ENCODE results near the gene TAF1L. TPM values are rescaled to one million over a fixed set of nuclear protein-coding genes. Genes with fewer than 3 reads are reported as not detected.
"Not testable (repeated sequence)": the region's sequence is repeated elsewhere in the genome, so short reads cannot be mapped to it uniquely, and the experiment has no call there.

Gene TAF1L, protein sequence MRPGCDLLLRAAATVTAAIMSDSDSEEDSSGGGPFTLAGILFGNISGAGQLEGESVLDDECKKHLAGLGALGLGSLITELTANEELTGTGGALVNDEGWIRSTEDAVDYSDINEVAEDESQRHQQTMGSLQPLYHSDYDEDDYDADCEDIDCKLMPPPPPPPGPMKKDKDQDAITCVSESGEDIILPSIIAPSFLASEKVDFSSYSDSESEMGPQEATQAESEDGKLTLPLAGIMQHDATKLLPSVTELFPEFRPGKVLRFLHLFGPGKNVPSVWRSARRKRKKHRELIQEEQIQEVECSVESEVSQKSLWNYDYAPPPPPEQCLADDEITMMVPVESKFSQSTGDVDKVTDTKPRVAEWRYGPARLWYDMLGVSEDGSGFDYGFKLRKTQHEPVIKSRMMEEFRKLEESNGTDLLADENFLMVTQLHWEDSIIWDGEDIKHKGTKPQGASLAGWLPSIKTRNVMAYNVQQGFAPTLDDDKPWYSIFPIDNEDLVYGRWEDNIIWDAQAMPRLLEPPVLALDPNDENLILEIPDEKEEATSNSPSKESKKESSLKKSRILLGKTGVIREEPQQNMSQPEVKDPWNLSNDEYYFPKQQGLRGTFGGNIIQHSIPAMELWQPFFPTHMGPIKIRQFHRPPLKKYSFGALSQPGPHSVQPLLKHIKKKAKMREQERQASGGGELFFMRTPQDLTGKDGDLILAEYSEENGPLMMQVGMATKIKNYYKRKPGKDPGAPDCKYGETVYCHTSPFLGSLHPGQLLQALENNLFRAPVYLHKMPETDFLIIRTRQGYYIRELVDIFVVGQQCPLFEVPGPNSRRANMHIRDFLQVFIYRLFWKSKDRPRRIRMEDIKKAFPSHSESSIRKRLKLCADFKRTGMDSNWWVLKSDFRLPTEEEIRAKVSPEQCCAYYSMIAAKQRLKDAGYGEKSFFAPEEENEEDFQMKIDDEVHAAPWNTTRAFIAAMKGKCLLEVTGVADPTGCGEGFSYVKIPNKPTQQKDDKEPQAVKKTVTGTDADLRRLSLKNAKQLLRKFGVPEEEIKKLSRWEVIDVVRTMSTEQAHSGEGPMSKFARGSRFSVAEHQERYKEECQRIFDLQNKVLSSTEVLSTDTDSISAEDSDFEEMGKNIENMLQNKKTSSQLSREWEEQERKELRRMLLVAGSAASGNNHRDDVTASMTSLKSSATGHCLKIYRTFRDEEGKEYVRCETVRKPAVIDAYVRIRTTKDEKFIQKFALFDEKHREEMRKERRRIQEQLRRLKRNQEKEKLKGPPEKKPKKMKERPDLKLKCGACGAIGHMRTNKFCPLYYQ (N-terminal part only)
- total RNA-seq, result under 0.01 TPM

DNA sequence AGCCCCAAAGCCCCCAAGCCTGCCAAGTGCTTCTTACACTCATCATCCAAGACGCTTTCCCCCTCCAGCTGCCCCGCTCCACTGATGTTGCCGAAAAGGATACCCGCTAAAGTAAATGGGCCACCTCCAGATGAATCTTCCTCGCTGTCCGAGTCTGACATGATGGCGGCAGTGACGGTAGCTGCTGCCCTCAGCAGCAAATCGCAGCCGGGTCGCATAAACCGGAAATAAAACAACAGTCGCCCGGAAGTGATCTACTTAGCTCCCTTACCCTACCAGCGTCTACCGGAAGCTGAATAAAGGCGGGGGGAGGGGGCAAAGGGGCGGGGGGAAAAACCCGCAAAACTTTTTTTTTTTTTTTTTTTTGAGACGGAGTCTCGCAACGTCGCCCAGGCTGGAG lies at the start of gene TAF1L:
Gene TAF1L (minus strand): TSS at position 308 of the 400 bp plus-strand sequence. CDS start 90 bp downstream, at position 218.
- DNase-seq, result no peak

DNA sequence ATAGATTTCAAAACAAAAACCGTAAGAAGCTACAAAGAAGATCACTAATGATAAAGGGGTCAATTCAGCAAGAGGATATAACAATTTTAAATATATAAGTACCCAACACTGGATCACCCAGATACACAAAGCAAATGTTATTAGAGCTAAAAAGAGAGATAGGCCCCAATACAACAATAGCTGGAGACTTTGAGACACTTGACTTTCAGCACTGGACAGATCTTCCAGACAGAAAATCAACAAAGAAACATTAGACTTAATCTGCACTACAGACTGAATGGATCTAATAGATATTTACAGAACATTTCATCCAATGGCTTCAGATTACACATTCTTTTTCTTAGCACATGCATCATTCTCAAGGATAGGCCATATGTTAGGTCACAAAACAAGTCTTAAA lies 46.3 kb upstream of the TAF1L start:
- no peak for DNase-seq

DNA sequence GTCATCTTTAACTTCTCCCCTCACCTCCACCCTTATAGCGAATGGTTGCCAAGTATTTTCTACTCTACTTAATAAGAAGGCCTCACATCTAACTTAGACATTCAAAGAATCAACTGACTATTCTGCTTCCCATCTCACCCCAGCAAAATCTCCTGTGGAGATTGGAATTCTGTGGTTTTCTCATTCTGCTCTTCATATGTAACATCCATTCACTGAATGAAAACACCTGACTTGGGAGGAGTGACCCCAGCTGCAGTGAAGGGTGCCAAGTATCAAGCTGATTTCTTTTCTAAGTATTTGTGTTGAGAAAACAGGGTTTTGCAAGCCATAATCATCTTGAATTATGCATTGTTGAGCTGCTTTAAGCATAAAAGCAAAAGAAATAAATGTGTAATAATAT lies 42.5 kb upstream of the TAF1L start:
- DNase-seq, result no peak

DNA sequence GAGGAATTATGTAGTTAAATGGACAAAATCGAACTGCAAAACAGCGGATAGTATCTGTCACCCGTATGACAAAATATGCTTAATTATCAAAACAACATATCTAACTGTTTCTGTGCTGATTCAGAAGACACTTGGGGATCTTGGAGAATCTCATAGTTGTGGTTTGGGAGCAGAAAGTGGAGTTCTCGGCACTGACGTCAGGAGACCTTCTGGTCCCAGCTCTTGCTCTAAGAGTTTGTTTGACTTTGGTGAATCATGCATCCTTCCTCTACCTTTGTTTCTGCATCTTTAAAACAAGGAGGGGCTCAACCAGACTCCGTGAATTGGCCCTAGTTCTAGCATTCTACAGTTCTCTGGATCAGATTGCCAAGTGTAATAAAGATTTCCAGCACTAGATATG lies 37.0 kb upstream of the TAF1L start:
- no peak for DNase-seq

DNA sequence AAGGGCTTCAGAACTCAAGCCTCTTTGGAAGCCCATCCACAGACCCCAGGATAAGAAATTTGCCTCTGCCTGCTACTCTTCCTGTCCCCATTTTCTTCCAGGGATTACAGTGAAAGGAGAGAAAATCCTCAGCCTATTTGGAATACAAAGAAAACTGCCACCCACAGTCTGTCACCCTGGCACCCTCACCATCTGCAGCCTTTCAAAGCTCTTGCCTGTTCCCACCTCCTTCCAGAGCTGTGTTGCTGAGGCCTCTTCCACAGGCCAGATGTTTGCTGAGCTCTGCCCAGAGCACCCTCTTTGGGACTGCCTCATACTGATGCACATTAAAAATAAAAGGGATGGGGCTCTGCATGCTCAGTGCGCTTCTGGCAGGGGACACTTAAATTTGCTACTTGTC lies 35.9 kb upstream of the TAF1L start:
- no peak for DNase-seq

DNA sequence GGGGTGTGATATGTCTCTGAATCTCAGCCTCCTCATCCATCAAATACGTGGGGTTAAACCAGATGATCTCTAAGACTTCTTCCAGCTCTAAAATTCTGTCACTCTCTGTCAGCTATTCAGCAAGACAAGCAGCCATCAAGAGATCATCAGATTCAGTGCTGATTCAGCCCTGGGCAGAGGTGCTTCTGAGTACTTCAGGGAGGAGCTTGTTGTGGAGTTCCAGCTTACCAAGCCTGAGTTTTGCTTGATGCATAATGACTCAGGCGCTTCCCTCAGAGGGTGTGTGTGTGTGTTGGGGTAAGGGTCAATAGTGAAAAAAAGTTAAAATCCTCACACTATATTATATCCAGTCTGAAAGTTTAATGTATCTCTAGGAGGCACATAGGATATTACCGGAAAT lies 29.6 kb upstream of the TAF1L start:
- no peak for DNase-seq

DNA sequence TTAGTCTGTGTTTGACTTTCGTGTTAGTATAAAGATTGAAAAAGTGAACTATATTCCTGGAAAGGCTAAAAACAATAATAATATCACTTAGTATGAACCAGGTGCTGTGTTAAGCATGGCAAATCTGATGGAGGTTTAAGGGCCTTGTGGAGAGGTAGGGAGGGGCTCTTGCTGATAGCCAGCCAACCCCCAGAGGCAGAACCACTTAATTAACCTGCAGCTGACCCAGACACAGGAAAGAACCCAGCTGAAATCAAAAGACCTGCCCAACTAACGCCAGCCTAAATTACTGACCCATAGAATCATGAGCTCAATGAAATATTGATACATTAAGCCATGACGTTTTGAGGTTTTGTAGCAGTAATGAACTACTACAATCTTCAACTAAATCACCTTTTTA lies 28.3 kb upstream of the TAF1L start:
- no peak for DNase-seq

DNA sequence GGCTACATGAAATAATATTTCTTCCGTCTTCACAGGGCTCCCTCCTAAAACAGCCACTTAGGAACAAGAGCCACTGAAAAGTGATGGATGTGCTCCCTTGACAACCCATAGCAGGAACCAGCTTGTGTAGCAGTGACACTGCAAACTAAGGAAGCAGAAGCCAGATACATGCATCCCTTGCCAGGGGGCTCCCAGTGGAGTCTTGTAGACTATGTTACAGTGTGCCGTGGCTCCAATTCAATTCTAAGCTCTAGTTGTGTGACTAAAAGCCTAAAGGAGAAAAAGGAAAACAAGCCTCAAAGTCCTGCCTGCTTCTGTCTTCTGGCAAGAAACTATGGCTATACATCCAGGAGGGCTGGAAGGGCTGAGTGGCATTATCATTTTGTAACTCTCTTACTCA lies 12.2 kb upstream of the TAF1L start:
- no peak for DNase-seq

DNA sequence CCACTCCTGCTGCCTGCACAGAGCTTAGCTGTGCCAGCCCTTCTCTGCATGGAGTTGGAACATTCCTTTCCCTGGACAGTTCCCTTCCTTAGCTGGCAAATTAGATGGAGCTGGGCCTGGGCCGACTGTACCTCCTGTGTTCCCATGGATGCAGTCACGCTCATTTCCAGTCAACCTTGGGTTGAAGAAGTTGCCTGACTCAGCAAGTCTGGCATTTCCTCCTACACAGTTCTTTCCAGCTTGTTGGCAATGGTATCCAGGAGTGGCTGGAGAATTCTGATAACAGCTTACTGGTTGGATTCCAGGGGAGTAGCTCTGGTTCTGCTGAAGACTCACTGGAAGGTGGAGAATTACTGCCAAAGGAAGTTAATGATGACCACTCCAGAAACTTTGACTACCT lies 9.2 kb upstream of the TAF1L start:
- no peak for DNase-seq

DNA sequence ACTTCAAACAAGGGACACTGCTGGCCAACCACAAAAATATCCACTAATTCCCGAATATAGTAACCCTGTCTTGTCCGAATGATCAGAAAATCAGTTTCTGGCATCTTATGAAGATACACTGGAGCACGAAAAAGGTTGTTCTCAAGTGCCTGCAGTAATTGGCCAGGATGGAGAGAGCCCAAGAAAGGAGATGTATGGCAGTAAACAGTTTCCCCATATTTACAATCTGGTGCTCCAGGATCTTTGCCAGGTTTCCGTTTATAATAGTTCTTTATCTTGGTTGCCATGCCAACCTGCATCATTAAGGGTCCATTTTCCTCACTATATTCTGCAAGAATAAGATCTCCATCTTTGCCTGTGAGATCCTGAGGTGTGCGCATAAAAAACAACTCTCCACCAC lies 2.3 kb downstream of the TAF1L start:
- DNase-seq, result not testable (repeated sequence)

DNA sequence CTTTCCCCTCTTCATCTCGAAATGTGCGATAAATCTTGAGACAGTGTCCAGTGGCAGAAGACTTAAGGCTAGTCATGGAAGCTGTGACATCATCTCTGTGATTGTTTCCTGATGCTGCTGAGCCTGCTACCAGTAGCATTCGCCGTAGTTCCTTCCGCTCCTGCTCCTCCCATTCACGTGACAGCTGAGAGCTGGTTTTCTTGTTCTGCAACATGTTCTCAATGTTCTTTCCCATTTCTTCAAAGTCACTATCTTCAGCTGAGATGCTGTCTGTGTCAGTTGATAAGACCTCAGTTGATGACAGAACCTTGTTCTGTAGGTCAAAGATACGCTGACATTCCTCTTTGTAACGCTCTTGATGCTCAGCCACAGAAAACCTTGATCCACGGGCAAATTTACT lies 3.5 kb downstream of the TAF1L start:
- DNase-seq, result no peak

DNA sequence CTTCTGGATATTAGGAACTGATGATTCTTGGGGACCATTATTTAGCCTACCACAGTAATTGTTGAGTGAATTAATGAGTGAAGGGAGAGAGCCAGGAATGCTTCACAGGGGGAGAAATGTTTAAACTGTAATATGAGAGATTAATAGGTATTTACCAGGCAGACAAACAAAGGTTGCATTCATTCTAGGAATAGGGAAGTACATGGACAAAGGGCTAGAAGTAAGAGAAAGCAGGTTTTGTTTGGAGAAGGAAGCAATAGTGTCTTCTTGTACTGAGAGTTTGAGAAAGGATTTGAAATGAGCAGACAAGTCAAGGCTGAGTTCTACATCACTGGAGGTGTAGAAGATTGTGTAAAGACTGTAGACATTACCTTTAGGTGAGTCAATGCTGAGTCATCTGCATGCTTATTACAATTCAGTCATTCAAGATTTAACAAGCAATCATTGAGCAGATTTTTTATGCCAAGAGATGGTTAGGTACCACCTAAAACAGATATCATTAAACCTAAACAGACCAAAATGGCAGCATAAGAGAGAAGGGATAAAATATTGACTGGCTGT lies 8.0 kb downstream of the TAF1L start:
- no peak for DNase-seq

DNA sequence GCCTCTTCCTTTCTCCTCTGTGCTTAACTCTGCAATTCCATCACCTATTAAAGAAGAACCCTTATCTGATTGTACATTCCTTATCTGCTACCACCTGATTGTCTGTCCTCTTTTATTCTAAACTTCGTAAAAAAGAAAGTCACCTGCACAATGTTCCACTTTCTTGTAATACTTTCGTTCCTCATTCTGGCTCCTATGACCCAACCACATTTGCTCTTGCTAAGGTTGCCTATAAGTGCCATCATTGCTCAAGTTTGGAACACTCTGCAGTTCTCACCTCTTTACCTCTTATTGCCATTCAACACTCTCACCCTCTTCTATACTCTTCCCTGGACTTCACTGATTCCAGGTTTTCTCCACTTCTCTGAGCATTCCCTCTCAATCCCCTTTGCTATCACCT lies 10.1 kb downstream of the TAF1L start:
- DNase-seq, result no peak

DNA sequence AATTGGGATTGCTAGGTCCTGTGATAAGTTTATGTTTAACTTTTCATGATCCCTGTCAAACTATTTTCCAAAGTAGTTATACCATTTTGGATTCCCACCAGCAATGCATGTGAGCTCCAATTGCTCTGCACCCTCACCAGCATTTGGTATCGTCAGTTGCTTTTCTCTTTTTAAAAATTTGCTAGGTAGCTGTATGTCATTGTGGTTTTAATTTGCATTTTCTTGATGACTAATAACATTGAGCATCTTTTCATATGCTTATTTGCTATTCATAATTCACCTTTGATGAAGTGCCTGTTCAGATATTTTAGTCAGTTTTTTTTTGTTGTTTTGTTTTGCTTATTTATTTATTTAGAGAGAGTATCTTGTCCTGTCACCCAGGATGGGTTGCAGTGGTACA lies 12.5 kb downstream of the TAF1L start:
- no peak for DNase-seq

DNA sequence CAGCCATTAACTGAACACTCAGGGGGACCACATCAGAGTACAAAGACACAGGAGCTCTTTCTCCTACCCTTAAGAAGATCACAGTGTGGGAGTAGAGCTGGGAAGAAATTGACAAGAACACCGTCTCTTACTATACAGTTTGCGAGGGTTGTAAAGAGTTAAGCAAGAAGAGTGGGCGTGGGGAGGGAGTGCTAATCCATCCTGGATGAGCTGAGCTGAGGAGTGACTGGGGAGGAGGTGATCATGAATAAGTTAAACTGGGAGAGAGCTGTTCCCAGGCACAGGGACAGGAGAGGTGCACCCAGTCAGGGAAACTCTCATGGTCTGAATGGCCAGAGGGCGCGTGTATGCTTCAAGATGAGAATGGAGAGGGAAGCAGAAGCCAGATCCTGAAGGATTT lies 17.2 kb downstream of the TAF1L start:
- DNase-seq, result no peak

DNA sequence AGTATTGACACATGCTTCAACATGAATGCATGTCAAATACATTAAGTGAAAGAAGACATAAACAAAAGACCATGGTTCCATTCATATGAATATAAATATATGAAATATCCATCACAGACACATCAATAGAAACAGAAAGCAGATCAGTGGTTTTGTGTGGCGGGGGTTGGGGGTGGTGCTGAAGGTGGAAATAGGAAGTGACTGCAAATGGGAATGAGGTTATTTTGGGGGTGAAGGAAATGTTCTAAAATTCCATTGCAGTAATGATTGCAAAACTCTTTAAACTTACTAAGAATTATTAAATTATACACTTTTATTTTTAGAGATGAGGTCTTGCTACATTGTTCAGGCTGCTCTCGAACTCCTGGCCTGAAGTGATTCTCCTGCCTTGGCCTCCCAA lies 28.7 kb downstream of the TAF1L start:
- DNase-seq, result no peak

DNA sequence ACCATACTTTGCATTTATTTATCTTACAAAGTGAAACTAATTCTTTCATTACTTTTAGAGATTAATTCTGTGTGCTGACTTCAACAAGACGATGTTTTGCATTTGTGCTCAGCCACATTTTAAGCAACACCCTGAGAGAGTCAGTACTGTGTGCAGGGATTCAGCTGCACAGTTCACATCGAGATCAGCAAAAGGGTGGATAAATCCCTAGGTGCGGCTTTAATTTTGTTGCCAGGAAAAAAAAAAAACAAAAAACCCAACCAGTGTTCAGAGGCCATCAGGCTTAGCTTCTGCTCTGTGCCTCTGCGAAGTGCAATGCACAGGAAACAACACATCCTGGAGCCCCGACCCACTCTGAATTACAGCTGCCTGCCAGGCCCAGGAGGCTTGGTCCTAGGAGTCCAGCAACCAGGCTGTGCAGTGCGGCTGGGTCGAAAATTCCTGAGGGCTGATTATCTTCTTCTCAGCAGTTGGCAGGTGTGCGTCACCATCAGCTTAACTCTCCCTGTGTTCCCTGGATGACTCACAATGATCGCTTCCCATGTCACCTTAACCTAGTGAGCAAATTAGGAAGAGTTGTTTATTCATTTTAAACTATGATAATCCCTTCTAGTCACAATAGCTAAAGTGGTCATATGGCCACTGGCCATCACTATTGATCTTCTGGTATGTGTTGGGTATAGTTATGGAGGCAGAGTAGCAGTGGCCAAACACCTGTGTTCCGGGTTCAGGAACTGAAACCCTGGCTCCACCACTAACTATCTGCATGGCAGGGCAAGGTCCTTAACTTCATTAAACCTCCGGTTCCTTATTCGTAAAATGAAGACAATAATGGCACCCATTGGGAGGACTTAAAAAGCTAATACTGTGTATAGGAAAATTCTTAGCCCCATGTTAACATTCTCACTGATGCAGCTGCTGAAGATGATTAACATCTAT lies 31.3 kb downstream of the TAF1L start:
- DNase-seq, result no peak

DNA sequence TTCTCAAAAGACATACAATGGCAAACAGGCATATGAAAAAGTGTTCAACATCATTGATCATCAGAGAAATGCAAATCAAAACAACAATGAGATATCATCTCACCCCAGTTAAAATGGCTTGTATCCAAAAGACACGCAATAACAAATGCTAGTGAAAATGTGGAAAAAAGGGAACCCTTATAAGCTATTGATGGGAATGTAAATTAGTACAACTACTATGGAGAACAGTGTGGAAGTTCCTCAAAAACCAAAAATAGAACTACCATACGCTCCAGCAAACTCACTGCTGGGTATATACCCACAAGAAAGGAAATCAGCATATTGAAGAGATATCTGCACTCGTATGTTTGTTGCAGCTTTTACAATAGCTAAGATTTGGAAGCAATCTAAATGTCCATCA lies 36.4 kb downstream of the TAF1L start:
- DNase-seq, result not testable (repeated sequence)

DNA sequence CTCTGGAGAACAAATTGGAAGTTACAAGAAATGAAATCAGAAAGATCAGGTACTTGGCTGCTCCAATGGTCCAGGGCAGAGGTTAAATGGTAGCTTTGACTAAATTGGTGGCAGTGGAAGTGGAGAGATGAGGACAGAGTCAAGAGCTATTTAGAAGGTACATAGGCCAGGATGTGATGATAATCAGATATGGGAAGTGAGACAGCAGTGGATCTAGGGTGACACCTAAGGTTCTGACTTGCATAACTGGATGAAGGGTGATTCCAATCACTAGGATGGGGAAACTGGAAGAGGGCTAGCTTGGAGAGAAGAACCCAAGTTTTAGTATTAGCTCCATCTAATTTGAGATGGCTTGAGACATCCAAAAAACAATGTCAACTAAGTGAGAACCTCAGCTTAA lies 38.5 kb downstream of the TAF1L start:
- no peak for DNase-seq

DNA sequence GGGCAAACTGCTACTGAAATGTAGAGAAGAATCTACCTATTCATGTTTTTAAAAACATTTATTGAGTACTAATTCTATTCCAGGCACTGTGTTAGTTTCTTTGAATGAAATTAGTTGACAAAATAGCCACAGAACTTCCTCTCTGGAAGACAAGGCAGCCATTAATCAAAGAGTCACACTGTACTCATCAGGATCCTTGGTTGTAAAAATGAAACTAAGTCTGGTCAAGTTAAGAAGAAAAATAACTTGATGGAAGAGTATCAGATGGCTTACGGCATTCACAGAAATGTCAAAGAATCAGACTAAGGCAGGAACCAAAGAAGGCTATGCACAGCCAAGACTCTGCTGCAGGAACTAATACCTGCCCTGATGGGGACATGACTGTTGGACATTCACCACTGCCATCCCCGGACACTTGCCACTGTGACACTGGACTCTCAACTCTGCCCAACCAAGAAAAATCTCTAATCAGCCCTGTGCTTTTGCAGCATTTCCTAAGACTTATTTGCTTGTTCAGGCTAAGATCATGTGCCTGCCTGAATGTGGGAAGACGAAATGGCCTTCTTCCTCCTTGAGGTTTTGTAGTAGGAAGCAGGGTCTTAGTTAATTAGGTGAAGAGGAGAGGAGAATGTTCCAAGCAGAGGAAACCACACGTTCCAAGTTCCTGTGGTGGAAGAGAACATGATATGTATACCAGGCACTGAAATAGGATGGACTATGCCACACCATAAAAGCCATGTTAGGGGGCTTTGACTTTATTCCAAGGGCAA lies 39.2 kb downstream of the TAF1L start:
- no peak for DNase-seq

Data from skin of body (tissue), 2 donors.